Naive thymus-derived CD4-positive, alpha-beta T cell (primary cell): ENCODE results near the gene UBE2I. TPM values are rescaled to one million over a fixed set of nuclear protein-coding genes. Genes with fewer than 3 reads are reported as not detected.
"Not testable (repeated sequence)": the region's sequence is repeated elsewhere in the genome, so short reads cannot be mapped to it uniquely, and the experiment has no call there.

Source experiments
- ATAC-seq: fragments of 150-1000 bp; cut with Tn5 transposase; 2 replicates; pipeline ENCODE4 v1.10.0; 2021; ENCODE audit warnings: mild to moderate bottlenecking, moderate library complexity
- CTCF ChIA-PET: fragments of 350-600 bp; sonication (Branson Sonifier 250); formaldehyde crosslinking; loops from one replicate; lab custom pipeline; 2021; ENCODE audit warnings: antibody characterized with exemption; lab: Charles Lee
- POLR2A ChIA-PET: fragments of 350-600 bp; sonication (Branson Sonifier 250); formaldehyde crosslinking; loops from one replicate; lab custom pipeline; 2021; ENCODE audit warnings: antibody characterized with exemption, inconsistent platforms; lab: Charles Lee
- DNase-seq, 9 donors: peaks; one replicate each; pipeline versions ENCODE4 v3.0.0 to v3.0.0-alpha.2; 2020 to 2022; ENCODE audit warnings: mixed read lengths in 1 of 9
- H3K27ac ChIP-seq: one replicate; pipeline ENCODE4 v1.7.0; 2013; ENCODE audit warnings: mild to moderate bottlenecking, low read depth, low read length, moderate library complexity
- H3K27me3 ChIP-seq, 2 donors: one replicate each; pipeline ENCODE4 v1.7.0; 2013; ENCODE audit warnings: low read length in 2 of 2, mild to moderate bottlenecking in 2 of 2, moderate library complexity in 2 of 2; ENCODE audit not compliant: control insufficient read depth in 2 of 2, insufficient read depth in 2 of 2
- H3K36me3 ChIP-seq, 3 experiments: 1 replicate in 2 of 3; 2 replicates in 1 of 3; pipeline ENCODE4 v1.7.0; 2013; ENCODE audit warnings: low read length in 3 of 3, mild to moderate bottlenecking in 3 of 3, moderate library complexity in 1 of 3; ENCODE audit not compliant: insufficient read depth in 3 of 3, control insufficient read depth in 2 of 3
- H3K4me1 ChIP-seq, 2 donors: one replicate each; pipeline ENCODE4 v1.7.0; 2013; ENCODE audit warnings: low read length in 2 of 2, mild to moderate bottlenecking in 2 of 2, moderate library complexity in 1 of 2; ENCODE audit not compliant: control insufficient read depth in 2 of 2, insufficient read depth in 2 of 2
- H3K4me3 ChIP-seq: 2 replicates; pipeline ENCODE4 v1.7.0; 2013; ENCODE audit warnings: mild to moderate bottlenecking, low read length
- H3K9me3 ChIP-seq, 3 experiments: 1 replicate in 2 of 3; 2 replicates in 1 of 3; pipeline ENCODE4 v1.7.0; 2013; ENCODE audit warnings: low read length in 3 of 3; ENCODE audit not compliant: control insufficient read depth in 2 of 3
- H3K27ac Mint-ChIP-seq, 9 donors: one replicate each; pipeline ENCODE4 v1.8.0; 2020 to 2022; ENCODE audit warnings: mixed read lengths in 9 of 9, mild to moderate bottlenecking in 8 of 9, moderate library complexity in 5 of 9, inconsistent platforms in 2 of 9
- H3K27me3 Mint-ChIP-seq, 5 donors: one replicate each; pipeline ENCODE4 v1.8.0; 2021 to 2022; ENCODE audit warnings: mixed read lengths in 5 of 5, mild to moderate bottlenecking in 1 of 5
- H3K36me3 Mint-ChIP-seq, 5 donors: one replicate each; pipeline ENCODE4 v1.8.0; 2020 to 2022; ENCODE audit warnings: mixed read lengths in 5 of 5, mild to moderate bottlenecking in 3 of 5, inconsistent platforms in 1 of 5
- H3K4me1 Mint-ChIP-seq, 7 donors: one replicate each; pipeline ENCODE4 v1.8.0; 2020 to 2022; ENCODE audit warnings: mixed read lengths in 7 of 7, mild to moderate bottlenecking in 3 of 7, inconsistent platforms in 1 of 7
- H3K4me3 Mint-ChIP-seq, 10 donors: one replicate each; pipeline ENCODE4 v1.8.0; 2020 to 2022; ENCODE audit warnings: mild to moderate bottlenecking in 10 of 10, mixed read lengths in 10 of 10, moderate library complexity in 6 of 10, inconsistent platforms in 2 of 10
- H3K9me3 Mint-ChIP-seq, 11 donors: one replicate each; pipeline ENCODE4 v1.8.0; 2020 to 2022; ENCODE audit warnings: mixed read lengths in 11 of 11, mild to moderate bottlenecking in 4 of 11, inconsistent platforms in 1 of 11, moderate library complexity in 1 of 11
- intact Hi-C, 2 donors: fragments of 100-400 bp; cut with micrococcal nuclease; formaldehyde crosslinking; loops; one replicate each; pipeline ENCODE4 v1.15.1; 2023
- polyA plus RNA-seq, 2 donors: library from polyadenylated mRNA; unstranded; fragments of 300-500 nt; fragmentation: Illumina TruSeq; gene quantifications; one replicate each; pipeline ENCODE4 v1.2.3, GENCODE V29; 2021
- total RNA-seq, 6 experiments: library from RNA in 5 of 6; stranded (reverse) in 5 of 6; gene quantifications; 1 replicate in 5 of 6; 2 replicates in 1 of 6; pipeline ENCODE4 v1.2.3 and lab custom pipeline; 2021 to 2026

The UBE2I gene
- total and polyA plus RNA-seq, 7 experiments from 2014 or later = 67.2 to 277 (median 176) TPM

- ChIA-PET CTCF (no interaction called here), POLR2A (interaction anchor here (0.8 kb wide), 1 partner anchor 10 kb away, joined by 3 read pairs; no protein-coding TSS in a partner anchor)
- peaks cover 0 to 46% (median 3%) of the 10 kb centered on the region in 3 experiments for H3K36me3 ChIP-seq
- intact Hi-C loops = no loop called here
- H3K36me3 Mint-ChIP-seq = peaks cover 0 to 24% (median 6%) of the 10 kb centered on the region in 5 donors
- DNase-seq = no peak
- H3K9me3 ChIP-seq = peaks cover 0 to 10% (median 0%) of the 10 kb centered on the region in 3 experiments
- peaks cover 0 to 3% of the 10 kb centered on the region in 2 donors for H3K27me3 ChIP-seq
- no peak overlapping the region for H3K4me3 Mint-ChIP-seq
- H3K9me3 Mint-ChIP-seq = no peaks in the 10 kb centered on the region
- H3K4me1 ChIP-seq = peaks cover 2% of the 10 kb centered on the region in 2 donors
- H3K27ac Mint-ChIP-seq = no peak overlapping the region
- no peak overlapping the region for H3K27ac ChIP-seq
- ATAC-seq = no peak
- H3K4me1 Mint-ChIP-seq = peaks cover 0 to 4% (median 3%) of the 10 kb centered on the region in 7 donors
- H3K4me3 ChIP-seq = no peak overlapping the region
- H3K27me3 Mint-ChIP-seq = peaks cover 0 to 3% (median 0%) of the 10 kb centered on the region in 5 donors
Observed at GRCh38 chr16:1326391-1326790, 17.0 kb downstream of the UBE2I start.

- Histone ChIP-seq H3K4me3 (no peak overlapping the region), H3K27me3 (peaks cover 0 to 6% of the 10 kb centered on the region in 2 donors), H3K9me3 (peaks cover 0 to 10% (median 0%) of the 10 kb centered on the region in 3 experiments), H3K27ac (no peak overlapping the region), H3K36me3 (peaks cover 0 to 39% (median 3%) of the 10 kb centered on the region in 3 experiments), H3K4me1 (peaks cover 9% of the 10 kb centered on the region in 2 donors)
- Mint-ChIP-seq H3K4me1 (peaks cover 0 to 10% (median 8%) of the 10 kb centered on the region in 7 donors), H3K36me3 (peaks cover 0 to 24% (median 6%) of the 10 kb centered on the region in 5 donors), H3K27ac (no peak overlapping the region), H3K4me3 (peak overlapping the region in 1 of 10 donors; percentile 20), H3K9me3 (no peaks in the 10 kb centered on the region), H3K27me3 (peaks cover 0 to 9% (median 0%) of the 10 kb centered on the region in 5 donors)
- DNase-seq (no peak), ATAC-seq (no peak)
- ChIA-PET POLR2A (interaction anchor here (0.6 to 0.8 kb wide), 2 partner anchors 24 to 575 kb away, joined by 3 to 4 read pairs; no protein-coding TSS in a partner anchor), CTCF (no interaction called here)
- intact Hi-C loops = no loop called here
Observed at GRCh38 chr16:1326946-1327618, 17.6 kb downstream of the UBE2I start.

- H3K4me3 ChIP-seq = no peak overlapping the region
- H3K27ac ChIP-seq = no peak overlapping the region
- peaks cover 0 to 15% (median 9%) of the 10 kb centered on the region in 7 donors for H3K4me1 Mint-ChIP-seq
- ATAC-seq (no peak), DNase-seq (no peak)
- H3K4me1 ChIP-seq = peaks cover 14% of the 10 kb centered on the region in 2 donors
- peaks cover 0 to 6% of the 10 kb centered on the region in 2 donors for H3K27me3 ChIP-seq
- peaks cover 0 to 34% (median 3%) of the 10 kb centered on the region in 3 experiments for H3K36me3 ChIP-seq
- ChIA-PET POLR2A (interaction anchor here (0.8 kb wide), 1 partner anchor 23 kb away, joined by 3 read pairs; no protein-coding TSS in a partner anchor), CTCF (no interaction called here)
- no peak overlapping the region for H3K4me3 Mint-ChIP-seq
- H3K9me3 Mint-ChIP-seq = no peaks in the 10 kb centered on the region
- H3K36me3 Mint-ChIP-seq = peaks cover 0 to 24% (median 6%) of the 10 kb centered on the region in 5 donors
- H3K9me3 ChIP-seq = peaks cover 0 to 10% (median 0%) of the 10 kb centered on the region in 3 experiments
- H3K27me3 Mint-ChIP-seq = peaks cover 0 to 14% (median 5%) of the 10 kb centered on the region in 5 donors
- intact Hi-C loops = no loop called here
- H3K27ac Mint-ChIP-seq = no peak overlapping the region
Observed at GRCh38 chr16:1327619-1327947, 18.1 kb downstream of the UBE2I start.

DNA sequence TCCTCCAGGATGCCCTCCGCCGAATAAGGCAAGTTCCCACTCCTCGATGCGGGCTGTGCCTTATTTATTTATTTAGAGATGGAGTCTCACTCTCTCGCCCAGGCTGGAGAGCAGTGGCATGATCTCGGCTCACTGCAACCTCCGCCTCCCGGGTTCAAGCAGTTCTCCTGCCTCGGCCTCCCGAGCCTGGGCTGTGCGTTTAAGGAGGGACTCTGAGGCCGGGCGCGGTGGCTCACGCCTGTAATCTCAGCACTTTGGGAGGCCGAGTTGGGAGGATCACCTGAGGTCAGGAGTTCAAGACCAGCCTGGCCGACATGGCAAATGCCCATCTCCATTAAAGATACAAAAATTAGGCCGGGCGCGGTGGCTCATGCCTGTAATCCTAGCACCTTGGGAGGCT lies 18.7 kb downstream of the UBE2I start:
- H3K27me3 ChIP-seq, ATAC-seq, DNase-seq, H3K4me3 Mint-ChIP-seq, H3K4me3 ChIP-seq, H3K9me3 Mint-ChIP-seq, H3K27ac ChIP-seq, CTCF ChIA-PET, POLR2A ChIA-PET: not testable (repeated sequence)
- H3K27me3 Mint-ChIP-seq = peaks cover 0 to 17% (median 9%) of the 10 kb centered on the region in 5 donors
- Histone ChIP-seq H3K4me1 (peaks cover 14 to 17% of the 10 kb centered on the region in 2 donors), H3K9me3 (peaks cover 0 to 10% (median 0%) of the 10 kb centered on the region in 3 experiments), H3K36me3 (peaks cover 0 to 31% (median 3%) of the 10 kb centered on the region in 3 experiments)
- H3K4me1 Mint-ChIP-seq = peaks cover 0 to 18% (median 12%) of the 10 kb centered on the region in 7 donors
- H3K27ac Mint-ChIP-seq = peak overlapping the region in 1 of 9 donors; percentile 51
- peaks cover 0 to 24% (median 6%) of the 10 kb centered on the region in 5 donors for H3K36me3 Mint-ChIP-seq
- intact Hi-C loops = loop anchor here in 1 of 2 donors (2.0 kb wide), 1 partner anchor 17 kb away; no protein-coding TSS in a partner anchor

GRCh38 chr16:1328961-1329360 lies 19.5 kb downstream of the UBE2I start:
- peaks cover 14 to 20% of the 10 kb centered on the region in 2 donors for H3K4me1 ChIP-seq
- Mint-ChIP-seq H3K4me1 (peaks cover 0 to 18% (median 12%) of the 10 kb centered on the region in 7 donors), H3K27me3 (peaks cover 0 to 17% (median 9%) of the 10 kb centered on the region in 5 donors), H3K4me3 (peak overlapping the region in 1 of 10 donors; percentile 16), H3K36me3 (peaks cover 0 to 19% (median 4%) of the 10 kb centered on the region in 5 donors)
- POLR2A ChIA-PET = interaction anchor here (0.6 kb wide), 1 partner anchor 282 kb away, joined by 4 read pairs; no protein-coding TSS in a partner anchor
- H3K27ac Mint-ChIP-seq, ATAC-seq, CTCF ChIA-PET, H3K27ac ChIP-seq, DNase-seq, H3K4me3 ChIP-seq, H3K9me3 Mint-ChIP-seq, H3K27me3 ChIP-seq: not testable (repeated sequence)
- intact Hi-C loops = loop anchor here in 1 of 2 donors (2.0 kb wide), 1 partner anchor 18 kb away; no protein-coding TSS in a partner anchor
- peaks cover 0 to 22% (median 0%) of the 10 kb centered on the region in 3 experiments for H3K36me3 ChIP-seq
- peaks cover 0 to 10% (median 0%) of the 10 kb centered on the region in 3 experiments for H3K9me3 ChIP-seq

DNA sequence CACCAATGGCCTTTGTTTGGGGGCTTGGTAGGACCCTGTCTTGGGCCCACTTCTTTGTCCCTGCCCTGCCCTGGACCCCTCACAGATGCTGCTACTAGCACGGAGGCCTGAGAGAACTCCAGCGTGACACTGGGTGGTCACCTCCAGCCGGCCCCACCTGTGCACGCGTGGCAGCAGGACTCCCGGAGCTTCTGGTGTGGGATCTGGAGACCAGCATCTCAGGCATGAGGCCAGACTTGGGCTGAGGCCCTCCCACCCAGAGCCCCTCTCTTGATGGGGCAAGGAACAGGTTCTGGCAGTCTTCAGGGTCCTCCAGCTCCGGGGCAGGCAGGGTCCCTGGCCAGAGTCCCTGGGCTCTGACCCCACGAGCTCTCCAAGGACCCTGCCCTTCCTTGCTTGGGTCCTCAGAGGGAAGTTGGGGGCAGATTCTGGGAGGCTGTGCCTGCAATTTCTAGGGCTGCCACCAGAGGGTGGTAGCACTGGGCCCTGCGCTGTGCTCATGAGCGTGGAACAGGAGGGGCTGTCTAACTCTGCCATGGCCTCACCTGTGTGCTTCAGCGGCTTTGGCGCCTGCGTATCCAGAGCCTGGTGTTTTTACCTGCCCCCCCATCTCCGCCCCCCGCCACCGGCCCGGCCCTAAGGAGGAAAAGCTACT lies 21.0 kb downstream of the UBE2I start:
- Mint-ChIP-seq H3K36me3 (peaks cover 0 to 5% (median 4%) of the 10 kb centered on the region in 5 donors), H3K9me3 (no peaks in the 10 kb centered on the region), H3K4me3 (peak overlapping the region in 1 of 10 donors; percentile 80), H3K27me3 (peaks cover 0 to 26% (median 14%) of the 10 kb centered on the region in 5 donors), H3K4me1 (peaks cover 0 to 18% (median 12%) of the 10 kb centered on the region in 7 donors), H3K27ac (no peak overlapping the region)
- peaks cover 14 to 27% of the 10 kb centered on the region in 2 donors for H3K4me1 ChIP-seq
- ATAC-seq (no peak), DNase-seq (no peak)
- ChIA-PET POLR2A (no interaction called here), CTCF (no interaction called here)
- no peak overlapping the region for H3K4me3 ChIP-seq
- peaks cover 0 to 14% of the 10 kb centered on the region in 2 donors for H3K27me3 ChIP-seq
- intact Hi-C loops = no loop called here
- H3K36me3 ChIP-seq = peaks cover 0 to 8% (median 0%) of the 10 kb centered on the region in 3 experiments
- no peak overlapping the region for H3K27ac ChIP-seq
- H3K9me3 ChIP-seq = peaks cover 0 to 10% (median 0%) of the 10 kb centered on the region in 3 experiments
